ENCODE data around the gene MDN1.
"Not testable (repeated sequence)": the region's sequence is repeated elsewhere in the genome, so short reads cannot be mapped to it uniquely, and the experiment has no call there.

MDN1 gene

GRCh38 chr6:89644864-89645263, 174.7 kb downstream of the MDN1 start:
- no peak for DNase-seq

- DNase-seq = no peak
Measured at GRCh38 chr6:89643406-89643805, 176.2 kb downstream of the MDN1 start.

GRCh38 chr6:89642956-89643355, 176.6 kb downstream of the MDN1 start:
- no peak for DNase-seq

GRCh38 chr6:89641581-89641980, 178.0 kb downstream of the MDN1 start:
- not testable (repeated sequence) for DNase-seq

- peak; percentile 11 for DNase-seq
Measured at GRCh38 chr6:89640804-89641203, 178.8 kb downstream of the MDN1 start.

- peak; percentile 89 for DNase-seq
Measured at GRCh38 chr6:89638320-89639195, 181.0 kb downstream of the MDN1 start, which contains the start of gene LYRM2. Gene LYRM2, minus strand, starts transcription at chr6:89638747. Its CDS starts 31 bp downstream, at chr6:89638716.

GRCh38 chr6:89637960-89638319, 181.7 kb downstream of the MDN1 start:
- no peak for DNase-seq

GRCh38 chr6:89636412-89636811, 183.2 kb downstream of the MDN1 start:
- not testable (repeated sequence) for DNase-seq

- no peak for DNase-seq
Measured at GRCh38 chr6:89630488-89630887, 189.1 kb downstream of the MDN1 start.

- DNase-seq = no peak
Measured at GRCh38 chr6:89623749-89624148, 195.8 kb downstream of the MDN1 start.

- DNase-seq = no peak
Measured at GRCh38 chr6:89619567-89619966, 200.0 kb downstream of the MDN1 start.

- DNase-seq = no peak
Measured at GRCh38 chr6:89618026-89618425, 201.6 kb downstream of the MDN1 start.

- no peak for DNase-seq
Measured at GRCh38 chr6:89616531-89616930, 203.1 kb downstream of the MDN1 start.

GRCh38 chr6:89615882-89616281, 203.7 kb downstream of the MDN1 start:
- DNase-seq = no peak

- DNase-seq = no peak
Measured at GRCh38 chr6:89613790-89614189, 205.8 kb downstream of the MDN1 start.

GRCh38 chr6:89612121-89612520, 207.5 kb downstream of the MDN1 start:
- no peak for DNase-seq

- DNase-seq = peak; percentile 35
Measured at GRCh38 chr6:89611666-89612065, 207.9 kb downstream of the MDN1 start.

GRCh38 chr6:89610149-89610642, 209.4 kb downstream of the MDN1 start:
- DNase-seq = no peak

GRCh38 chr6:89605861-89606260, 213.7 kb downstream of the MDN1 start:
- DNase-seq = no peak

- no peak for DNase-seq
Measured at GRCh38 chr6:89604653-89605052, 214.9 kb downstream of the MDN1 start.

- DNase-seq = no peak
Measured at GRCh38 chr6:89602166-89602565, 217.4 kb downstream of the MDN1 start.

- no peak for DNase-seq
Measured at GRCh38 chr6:89599727-89600126, 219.9 kb downstream of the MDN1 start.

GRCh38 chr6:89597988-89598387, 221.6 kb downstream of the MDN1 start:
- peak; percentile 77 for DNase-seq

GRCh38 chr6:89597372-89597771, 222.2 kb downstream of the MDN1 start:
- DNase-seq = no peak

GRCh38 chr6:89596484-89596883, 223.1 kb downstream of the MDN1 start:
- DNase-seq = no peak
